Caco-2 (cell line): ENCODE results near the gene SUN2. TPM values are rescaled to one million over a fixed set of nuclear protein-coding genes. Genes with fewer than 3 reads are reported as not detected.

Experiments
- BruUV-seq: library from RNA; stranded (reverse); fragments of 400-500 nt; replicated peaks from 2 replicates; lab custom pipeline; 2021; lab: Mats Ljungman, UMichigan
- CTCF ChIA-PET: fragments of 300-600 bp; sonication (Branson Sonifier 250); formaldehyde crosslinking; loops from one replicate; lab custom pipeline; 2022; ENCODE audit warnings: antibody characterized with exemption; lab: Charles Lee
- POLR2A ChIA-PET: fragments of 300-600 bp; sonication (Branson Sonifier 250); formaldehyde crosslinking; loops from one replicate; lab custom pipeline; 2022; ENCODE audit warnings: antibody characterized with exemption; lab: Charles Lee
- DNase-seq, 2 experiments: peaks; one replicate each; pipeline versions ENCODE4 v3.0.0 to v3.0.0-alpha.2; 2020 to 2022
- H3K27me3 ChIP-seq: replicated peaks from 2 replicates; pipeline ENCODE4 v1.6.0; 2011; ENCODE audit warnings: low read length; ENCODE audit not compliant: control insufficient read depth, insufficient read depth
- H3K36me3 ChIP-seq: 2 replicates; pipeline ENCODE4 v1.5.1; 2011; ENCODE audit warnings: low read length; ENCODE audit not compliant: control insufficient read depth, insufficient read depth
- H3K4me1 ChIP-seq: fragments of 250-450 bp; sonication (Bioruptor Pico); 2 replicates; pipeline ENCODE4 v1.5.1; 2020; ENCODE audit warnings: mild to moderate bottlenecking
- H3K4me3 ChIP-seq: 2 replicates; pipeline ENCODE4 v1.5.1; 2011; ENCODE audit warnings: low read depth, mild to moderate bottlenecking, control low read depth, low read length
- H3K9me3 ChIP-seq: fragments of 250-450 bp; sonication (Bioruptor Pico); 2 replicates; pipeline ENCODE4 v1.5.1; 2020; ENCODE audit warnings: mild to moderate bottlenecking, moderate library complexity
- H3K27ac Mint-ChIP-seq: one replicate; pipeline ENCODE4 v1.8.0; 2022; ENCODE audit warnings: mixed read lengths; ENCODE audit not compliant: unreplicated experiment
- H3K27me3 Mint-ChIP-seq: one replicate; pipeline ENCODE4 v1.8.0; 2022; ENCODE audit warnings: mixed read lengths; ENCODE audit not compliant: insufficient read depth, unreplicated experiment
- H3K36me3 Mint-ChIP-seq: one replicate; pipeline ENCODE4 v1.8.0; 2022; ENCODE audit warnings: mild to moderate bottlenecking, mixed read lengths; ENCODE audit not compliant: insufficient read depth, unreplicated experiment
- H3K4me1 Mint-ChIP-seq: one replicate; pipeline ENCODE4 v1.8.0; 2022; ENCODE audit warnings: low read depth, mixed read lengths; ENCODE audit not compliant: unreplicated experiment
- H3K4me3 Mint-ChIP-seq: one replicate; pipeline ENCODE4 v1.8.0; 2022; ENCODE audit warnings: mild to moderate bottlenecking, moderate library complexity, mixed read lengths; ENCODE audit not compliant: unreplicated experiment
- H3K9me3 Mint-ChIP-seq: one replicate; pipeline ENCODE4 v1.8.0; 2022; ENCODE audit warnings: mixed read lengths; ENCODE audit not compliant: unreplicated experiment
- intact Hi-C: fragments of 100-400 bp; cut with micrococcal nuclease; formaldehyde crosslinking; loops from one replicate; pipeline ENCODE4 v1.10.0; 2022; ENCODE audit not compliant: unreplicated experiment
- total RNA-seq: library from RNA; stranded (reverse); gene quantifications from 2 replicates; pipeline ENCODE4 v1.2.3, GENCODE V29; 2022
- TF ChIP-seq, protein P1 (sequence below), 2 experiments: fragments of 200-600 bp in 1 of 2; IDR thresholded peaks; 1 replicate in 1 of 2; 2 replicates in 1 of 2; pipeline versions ENCODE4 v1.5.1 to v1.8.0; 2011 to 2022; ENCODE audit warnings: antibody characterized with exemption in 1 of 2, control low read depth in 1 of 2, inconsistent platforms in 1 of 2, low read depth in 1 of 2, low read length in 1 of 2, mild to moderate bottlenecking in 1 of 2, moderate library complexity in 1 of 2; ENCODE audit not compliant: insufficient read depth in 1 of 2, severe bottlenecking in 1 of 2, unreplicated experiment in 1 of 2

Gene SUN2
- total RNA-seq, 1 experiment from 2014 or later: 67.8 TPM

- Mint-ChIP-seq H3K4me1 (no peaks in the 10 kb centered on the region), H3K27me3 (no peaks in the 10 kb centered on the region), H3K4me3 (no peak overlapping the region), H3K36me3 (peaks cover 45% of the 10 kb centered on the region), H3K9me3 (no peaks in the 10 kb centered on the region), H3K27ac (no peak overlapping the region)
- TF ChIP-seq, protein P1, sequence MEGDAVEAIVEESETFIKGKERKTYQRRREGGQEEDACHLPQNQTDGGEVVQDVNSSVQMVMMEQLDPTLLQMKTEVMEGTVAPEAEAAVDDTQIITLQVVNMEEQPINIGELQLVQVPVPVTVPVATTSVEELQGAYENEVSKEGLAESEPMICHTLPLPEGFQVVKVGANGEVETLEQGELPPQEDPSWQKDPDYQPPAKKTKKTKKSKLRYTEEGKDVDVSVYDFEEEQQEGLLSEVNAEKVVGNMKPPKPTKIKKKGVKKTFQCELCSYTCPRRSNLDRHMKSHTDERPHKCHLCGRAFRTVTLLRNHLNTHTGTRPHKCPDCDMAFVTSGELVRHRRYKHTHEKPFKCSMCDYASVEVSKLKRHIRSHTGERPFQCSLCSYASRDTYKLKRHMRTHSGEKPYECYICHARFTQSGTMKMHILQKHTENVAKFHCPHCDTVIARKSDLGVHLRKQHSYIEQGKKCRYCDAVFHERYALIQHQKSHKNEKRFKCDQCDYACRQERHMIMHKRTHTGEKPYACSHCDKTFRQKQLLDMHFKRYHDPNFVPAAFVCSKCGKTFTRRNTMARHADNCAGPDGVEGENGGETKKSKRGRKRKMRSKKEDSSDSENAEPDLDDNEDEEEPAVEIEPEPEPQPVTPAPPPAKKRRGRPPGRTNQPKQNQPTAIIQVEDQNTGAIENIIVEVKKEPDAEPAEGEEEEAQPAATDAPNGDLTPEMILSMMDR (IDR thresholded peaks at IDR 0.05; ENCODE audit: insufficient read depth in 1 of 2, low read depth in 1 of 2, low read length in 1 of 2, severe bottlenecking in 1 of 2, unreplicated experiment in 1 of 2): no peak
- CTCF ChIA-PET: no interaction called here
- Histone ChIP-seq H3K36me3 (no peaks in the 10 kb centered on the region; the same call in 1 of the 2 replicates), H3K4me1 (no peaks in the 10 kb centered on the region), H3K27me3 (no peaks in the 10 kb centered on the region), H3K4me3 (no peak overlapping the region), H3K9me3 (no peaks in the 10 kb centered on the region)
- BruUV-seq: no TSS peak
- POLR2A ChIA-PET: interaction anchor here (0.8 kb wide), 1 partner anchor 236 kb away, joined by 3 read pairs; the partner anchor contains the start of gene APOBEC3B
- intact Hi-C loops: no loop called here
- DNase-seq: no peak
Measured at GRCh38 chr22:38745676-38746460, 9.9 kb downstream of the SUN2 start.

- no peaks in the 10 kb centered on the region; the same call in 1 of the 2 replicates for H3K36me3 ChIP-seq
- POLR2A ChIA-PET: no interaction called here
Measured at GRCh38 chr22:38744981-38745380, 10.8 kb downstream of the SUN2 start.

GRCh38 chr22:38742176-38742942 lies 13.4 kb downstream of the SUN2 start:
- H3K4me1 Mint-ChIP-seq: no peaks in the 10 kb centered on the region
- no peaks in the 10 kb centered on the region for H3K27me3 Mint-ChIP-seq
- Histone ChIP-seq H3K4me1 (no peaks in the 10 kb centered on the region), H3K27me3 (no peaks in the 10 kb centered on the region), H3K9me3 (no peaks in the 10 kb centered on the region), H3K36me3 (peaks cover 1% of the 10 kb centered on the region), H3K4me3 (no peak overlapping the region)
- H3K27ac Mint-ChIP-seq: no peak overlapping the region
- ChIA-PET POLR2A (no interaction called here), CTCF (interaction anchor here (1.8 kb wide), 1 partner anchor 8 kb away, joined by 5 read pairs; no protein-coding TSS in a partner anchor)
- H3K9me3 Mint-ChIP-seq: no peaks in the 10 kb centered on the region
- peaks cover 55% of the 10 kb centered on the region for H3K36me3 Mint-ChIP-seq
- no TSS peak for BruUV-seq
- TF ChIP-seq, protein P1 (IDR thresholded peaks at IDR 0.05; ENCODE audit: insufficient read depth in 1 of 2, low read depth in 1 of 2, low read length in 1 of 2, severe bottlenecking in 1 of 2, unreplicated experiment in 1 of 2): no peak
- DNase-seq: no peak
- H3K4me3 Mint-ChIP-seq: no peak overlapping the region
- intact Hi-C loops: no loop called here

More at GRCh38 chr22:38744981-38745380, 10.8 kb downstream of the SUN2 start:
- H3K4me3 Mint-ChIP-seq: no peak overlapping the region
- H3K9me3 Mint-ChIP-seq: no peaks in the 10 kb centered on the region
- peaks cover 48% of the 10 kb centered on the region for H3K36me3 Mint-ChIP-seq
- H3K27ac Mint-ChIP-seq: no peak overlapping the region
- intact Hi-C loops: no loop called here
- Histone ChIP-seq H3K4me1 (no peaks in the 10 kb centered on the region), H3K9me3 (no peaks in the 10 kb centered on the region), H3K4me3 (no peak overlapping the region), H3K27me3 (no peaks in the 10 kb centered on the region)
- H3K27me3 Mint-ChIP-seq: no peaks in the 10 kb centered on the region
- CTCF ChIA-PET: no interaction called here
- no peak for DNase-seq
- BruUV-seq: no TSS peak
- H3K4me1 Mint-ChIP-seq: no peaks in the 10 kb centered on the region
- TF ChIP-seq, protein P1 (IDR thresholded peaks at IDR 0.05; ENCODE audit: insufficient read depth in 1 of 2, low read depth in 1 of 2, low read length in 1 of 2, severe bottlenecking in 1 of 2, unreplicated experiment in 1 of 2): no peak
